SK-N-SH (cell line): ENCODE measurements around the gene MYH6. TPM values are rescaled to one million over a fixed set of nuclear protein-coding genes. Genes with fewer than 3 reads are reported as not detected.

Experiments
- CTCF ChIA-PET: fragments of 300-600, 350-600 bp; formaldehyde crosslinking; extraction: SDS; loops from one replicate; lab custom pipeline; 2021; lab: Yijun Ruan, JAX
- POLR2A ChIA-PET: fragments of 350-600 bp; sonication (Branson Sonifier 250); formaldehyde crosslinking; extraction: SDS; loops from one replicate; lab custom pipeline; 2020; ENCODE audit warnings: antibody characterized with exemption, inconsistent platforms; lab: Yijun Ruan, JAX
- DNase-seq: peaks from one replicate; pipeline ENCODE4 v3.0.0; 2012
- H2AFZ ChIP-seq: fragments of 200-600 bp; sonication (generic); 2 replicates; pipeline ENCODE4 v1.8.1; 2016; ENCODE audit warnings: antibody characterized with exemption, mild to moderate bottlenecking, low read depth
- H3F3A ChIP-seq: fragments of 200-600 bp; sonication (generic); replicated peaks from 2 replicates; pipeline ENCODE3; 2016; ENCODE audit warnings: antibody characterized with exemption, mild to moderate bottlenecking; ENCODE audit not compliant: insufficient read depth
- H3K27ac ChIP-seq, 2 experiments: fragments of 200-500 bp in 1 of 2; fragments of 200-600 bp in 1 of 2; sonication (Bioruptor generic) in 1 of 2; sonication (generic), shearing (Covaris generic) in 1 of 2; 2 replicates each; pipeline versions ENCODE4 v1.5.1 to v1.6.1; 2014 to 2016; ENCODE audit warnings: low read depth in 2 of 2, inconsistent platforms in 1 of 2, low read length in 1 of 2, mild to moderate bottlenecking in 1 of 2, mixed read lengths in 1 of 2
- H3K27me3 ChIP-seq: fragments of 200-600 bp; sonication (generic), shearing (Covaris generic); 2 replicates; pipeline ENCODE4 v1.6.1; 2016; ENCODE audit warnings: mixed run types; ENCODE audit not compliant: insufficient read depth
- H3K36me3 ChIP-seq, 2 experiments: fragments of 200-500 bp in 1 of 2; fragments of 200-600 bp in 1 of 2; sonication (Bioruptor generic) in 1 of 2; sonication (generic) in 1 of 2; replicated peaks in 1 of 2; 2 replicates each; pipeline versions ENCODE3 to v1.5.1; 2014 to 2016; ENCODE audit warnings: low read length in 1 of 2, mild to moderate bottlenecking in 1 of 2; ENCODE audit not compliant: insufficient read depth in 2 of 2, control insufficient read depth in 1 of 2
- H3K4me1 ChIP-seq, 2 experiments: fragments of 200-500 bp in 1 of 2; fragments of 200-600 bp in 1 of 2; sonication (Bioruptor generic) in 1 of 2; sonication (generic), shearing (Covaris generic) in 1 of 2; 2 replicates each; pipeline versions ENCODE4 v1.5.1 to v1.6.1; 2014 to 2016; ENCODE audit warnings: low read depth in 1 of 2, low read length in 1 of 2, mixed run types in 1 of 2; ENCODE audit not compliant: insufficient read depth in 2 of 2, control insufficient read depth in 1 of 2
- H3K4me2 ChIP-seq: fragments of 200-600 bp; sonication (generic), shearing (Covaris generic); 2 replicates; pipeline ENCODE4 v1.6.1; 2017; ENCODE audit warnings: mixed run types
- H3K4me3 ChIP-seq, 2 experiments: fragments of 200-500 bp in 1 of 2; fragments of 200-600 bp in 1 of 2; sonication (Bioruptor generic) in 1 of 2; sonication (generic), shearing (Covaris generic) in 1 of 2; 2 replicates each; pipeline versions ENCODE4 v1.5.1 to v1.8.1; 2014 to 2016; ENCODE audit warnings: low read depth in 2 of 2, inconsistent platforms in 1 of 2, low read length in 1 of 2, mild to moderate bottlenecking in 1 of 2, mixed read lengths in 1 of 2, moderate library complexity in 1 of 2
- H3K79me2 ChIP-seq: fragments of 200-600 bp; sonication (generic); 2 replicates; pipeline ENCODE4 v1.8.1; 2017; ENCODE audit warnings: mild to moderate bottlenecking; ENCODE audit not compliant: insufficient read depth
- H3K9ac ChIP-seq: fragments of 200-600 bp; sonication (generic); 2 replicates; pipeline ENCODE4 v1.6.1; 2017; ENCODE audit warnings: mixed run types
- H3K9me2 ChIP-seq: fragments of 200-600 bp; sonication (generic); 2 replicates; pipeline ENCODE4 v1.6.1; 2017; ENCODE audit warnings: mixed run types
- H3K9me3 ChIP-seq: fragments of 200-600 bp; sonication (generic); 2 replicates; pipeline ENCODE4 v1.6.1; 2017; ENCODE audit warnings: mixed run types, mild to moderate bottlenecking, moderate library complexity
- H4K20me1 ChIP-seq: fragments of 200-600 bp; sonication (generic); 2 replicates; pipeline ENCODE4 v1.6.1; 2017; ENCODE audit warnings: mild to moderate bottlenecking, mixed run types; ENCODE audit not compliant: insufficient read depth
- CHD2 ChIP-seq: fragments of 150-350 bp; IDR thresholded peaks from 2 replicates; pipeline ENCODE4 v1.6.1; 2018; ENCODE audit warnings: low read length; ENCODE audit not compliant: partially characterized antibody
- ELF1 ChIP-seq: IDR thresholded peaks from 2 replicates; pipeline ENCODE4 v1.4.0; 2012
- EZH2phosphoT487 ChIP-seq: fragments of 200-600 bp; sonication (generic); IDR thresholded peaks from 2 replicates; pipeline ENCODE4 v1.6.1; 2017; ENCODE audit warnings: low read depth, mixed run types, mild to moderate bottlenecking, antibody characterized with exemption, moderate library complexity, borderline replicate concordance
- FOSL2 ChIP-seq: IDR thresholded peaks from 2 replicates; pipeline ENCODE4 v1.4.0; 2012; ENCODE audit warnings: low read depth, mild to moderate bottlenecking, moderate library complexity, borderline replicate concordance
- GABPA ChIP-seq: IDR thresholded peaks from 2 replicates; pipeline ENCODE4 v1.4.0; 2012; ENCODE audit warnings: low read depth, mild to moderate bottlenecking
- JUND ChIP-seq: IDR thresholded peaks from 2 replicates; pipeline ENCODE4 v1.4.0; 2012
- NFIC ChIP-seq: IDR thresholded peaks from 2 replicates; pipeline ENCODE4 v1.4.0; 2012; ENCODE audit warnings: borderline replicate concordance
- POLR2AphosphoS5 ChIP-seq: IDR thresholded peaks from 2 replicates; pipeline ENCODE4 v1.6.1; 2012; ENCODE audit warnings: low read depth, low read length
- RAD21 ChIP-seq: IDR thresholded peaks from 2 replicates; pipeline ENCODE4 v1.6.1; 2012; ENCODE audit warnings: mild to moderate bottlenecking, low read length
- RCOR1 ChIP-seq: fragments of 150-350 bp; IDR thresholded peaks from 2 replicates; pipeline ENCODE4 v1.6.1; 2017; ENCODE audit warnings: antibody characterized with exemption, low read length
- RFX5 ChIP-seq: IDR thresholded peaks from 2 replicates; pipeline ENCODE4 v1.6.1; 2012; ENCODE audit warnings: mild to moderate bottlenecking, improper control_type of control experiment, low read length
- RXRA ChIP-seq: IDR thresholded peaks from 2 replicates; pipeline ENCODE4 v1.4.0; 2012; ENCODE audit warnings: low read depth, mild to moderate bottlenecking, borderline replicate concordance
- SIN3A ChIP-seq: IDR thresholded peaks from 2 replicates; pipeline ENCODE4 v1.6.1; 2012; ENCODE audit warnings: low read depth, mild to moderate bottlenecking, low read length, moderate library complexity, borderline replicate concordance
- SMC3 ChIP-seq: IDR thresholded peaks from 2 replicates; pipeline ENCODE4 v1.6.1; 2012; ENCODE audit warnings: low read depth, low read length, improper control_type of control experiment
- TCF12 ChIP-seq: IDR thresholded peaks from 2 replicates; pipeline ENCODE4 v1.4.0; 2012
- YY1 ChIP-seq: IDR thresholded peaks from 2 replicates; pipeline ENCODE4 v1.4.0; 2012; ENCODE audit warnings: low read depth, mild to moderate bottlenecking
- WGBS: methylation state at CpG from one replicate; pipeline ENCODE4 v1.1.6; 2017; ENCODE audit warnings: low lambda C conversion rate; 5-methylcytosine and 5-hydroxymethylcytosine counted together
- polyA plus RNA-seq, 3 experiments: library from polyadenylated mRNA; depleted of rRNA; stranded (reverse); fragments of >200 nt; gene quantifications; 2 replicates each; pipeline ENCODE4 v1.2.3, GENCODE V29; 2012
- TF ChIP-seq, protein P1 (sequence below): IDR thresholded peaks from 2 replicates; pipeline ENCODE4 v1.4.0; 2012; ENCODE audit warnings: low read depth
- TF ChIP-seq, protein P2 (sequence below): fragments of 200-600 bp; sonication (generic); IDR thresholded peaks from 2 replicates; pipeline ENCODE4 v1.6.1; 2017; ENCODE audit warnings: antibody characterized with exemption, mild to moderate bottlenecking, moderate library complexity
- TF ChIP-seq, protein P3 (sequence below): IDR thresholded peaks from 2 replicates; pipeline ENCODE4 v1.4.0; 2012; ENCODE audit warnings: low read depth, borderline replicate concordance

MYH6 gene
- polyA plus RNA-seq, 1 of the 3 experiments (the other 2 are of a cell fraction), result not detected

DNA sequence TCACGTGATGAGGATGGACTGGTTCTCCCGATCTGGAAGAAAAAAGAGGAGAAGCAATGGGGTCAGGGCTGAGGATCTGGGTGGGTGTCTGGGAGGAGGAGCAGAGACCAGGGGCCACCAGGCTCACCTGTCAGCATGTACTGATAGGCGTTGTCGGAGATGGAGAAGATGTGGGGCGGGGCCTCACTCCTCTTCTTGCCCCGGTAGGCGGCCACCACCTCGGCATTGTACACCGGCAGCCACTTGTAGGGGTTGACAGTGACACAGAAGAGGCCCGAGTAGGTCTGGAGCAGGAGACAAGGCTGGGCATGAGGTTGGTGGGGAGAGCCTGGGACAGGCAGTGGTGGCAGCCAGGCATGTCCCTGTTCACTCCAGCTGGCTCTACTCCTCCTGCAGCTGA is 3.0 kb downstream of the MYH6 start:
- Histone ChIP-seq H3K9me3 (no peaks in the 10 kb centered on the region), H4K20me1 (no peaks in the 10 kb centered on the region), H3K36me3 (no peaks in the 10 kb centered on the region), H3K9me2 (no peaks in the 10 kb centered on the region), H3K27me3 (peaks cover 35% of the 10 kb centered on the region), H3F3A (no peaks in the 10 kb centered on the region), H2AFZ (no peak overlapping the region), H3K79me2 (no peaks in the 10 kb centered on the region), H3K4me3 (no peak overlapping the region), H3K9ac (no peak overlapping the region), H3K4me2 (no peak overlapping the region), H3K27ac (no peak overlapping the region), H3K4me1 (peaks cover 0 to 8% of the 10 kb centered on the region in 2 experiments; a peak in 1 of 4 replicates)
- CTCF ChIA-PET, result interaction anchor here (2.9 kb wide), 1 partner anchor 25 kb away, joined by 8 read pairs; no protein-coding TSS in a partner anchor
- DNase-seq, result no peak
- no peak for TF ChIP-seq ELF1
- TF ChIP-seq NFIC, result no peak
- no peak for TF ChIP-seq YY1
- no peak for TF ChIP-seq POLR2AphosphoS5
- no peak for TF ChIP-seq RCOR1
- WGBS, result 19% methylated on average over 10 of the region's 10 CpGs
- POLR2A ChIA-PET, result interaction anchor here (0.6 kb wide), 1 partner anchor 19 kb away, joined by 3 read pairs; no protein-coding TSS in a partner anchor

- no peak for DNase-seq
- no peaks in the 10 kb centered on the region for H3F3A ChIP-seq
- H3K4me1 ChIP-seq, result peaks cover 0 to 3% of the 10 kb centered on the region in 2 experiments; a peak in 1 of 4 replicates
- no peak overlapping the region for H3K4me2 ChIP-seq
- H3K27me3 ChIP-seq, result peaks cover 35% of the 10 kb centered on the region
- no peaks in the 10 kb centered on the region for H3K9me2 ChIP-seq
- H3K9ac ChIP-seq, result no peak overlapping the region
- ChIA-PET POLR2A (interaction anchor here (0.6 kb wide), 1 partner anchor 20 kb away, joined by 3 read pairs; no protein-coding TSS in a partner anchor), CTCF (interaction anchor here (2.9 kb wide), 1 partner anchor 25 kb away, joined by 8 read pairs; no protein-coding TSS in a partner anchor)
- H2AFZ ChIP-seq, result no peak overlapping the region
- TF ChIP-seq, protein P1, sequence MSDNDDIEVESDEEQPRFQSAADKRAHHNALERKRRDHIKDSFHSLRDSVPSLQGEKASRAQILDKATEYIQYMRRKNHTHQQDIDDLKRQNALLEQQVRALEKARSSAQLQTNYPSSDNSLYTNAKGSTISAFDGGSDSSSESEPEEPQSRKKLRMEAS, result no peak
- TF ChIP-seq, protein P2, sequence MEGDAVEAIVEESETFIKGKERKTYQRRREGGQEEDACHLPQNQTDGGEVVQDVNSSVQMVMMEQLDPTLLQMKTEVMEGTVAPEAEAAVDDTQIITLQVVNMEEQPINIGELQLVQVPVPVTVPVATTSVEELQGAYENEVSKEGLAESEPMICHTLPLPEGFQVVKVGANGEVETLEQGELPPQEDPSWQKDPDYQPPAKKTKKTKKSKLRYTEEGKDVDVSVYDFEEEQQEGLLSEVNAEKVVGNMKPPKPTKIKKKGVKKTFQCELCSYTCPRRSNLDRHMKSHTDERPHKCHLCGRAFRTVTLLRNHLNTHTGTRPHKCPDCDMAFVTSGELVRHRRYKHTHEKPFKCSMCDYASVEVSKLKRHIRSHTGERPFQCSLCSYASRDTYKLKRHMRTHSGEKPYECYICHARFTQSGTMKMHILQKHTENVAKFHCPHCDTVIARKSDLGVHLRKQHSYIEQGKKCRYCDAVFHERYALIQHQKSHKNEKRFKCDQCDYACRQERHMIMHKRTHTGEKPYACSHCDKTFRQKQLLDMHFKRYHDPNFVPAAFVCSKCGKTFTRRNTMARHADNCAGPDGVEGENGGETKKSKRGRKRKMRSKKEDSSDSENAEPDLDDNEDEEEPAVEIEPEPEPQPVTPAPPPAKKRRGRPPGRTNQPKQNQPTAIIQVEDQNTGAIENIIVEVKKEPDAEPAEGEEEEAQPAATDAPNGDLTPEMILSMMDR, result no peak
- TF ChIP-seq SMC3 (no peak), RAD21 (no peak), TCF12 (no peak), FOSL2 (no peak), JUND (no peak), RCOR1 (no peak), POLR2AphosphoS5 (no peak), RFX5 (no peak), SIN3A (no peak), CHD2 (no peak), EZH2phosphoT487 (no peak), RXRA (no peak), YY1 (no peak), ELF1 (no peak), GABPA (no peak)
- TF ChIP-seq, protein P3, sequence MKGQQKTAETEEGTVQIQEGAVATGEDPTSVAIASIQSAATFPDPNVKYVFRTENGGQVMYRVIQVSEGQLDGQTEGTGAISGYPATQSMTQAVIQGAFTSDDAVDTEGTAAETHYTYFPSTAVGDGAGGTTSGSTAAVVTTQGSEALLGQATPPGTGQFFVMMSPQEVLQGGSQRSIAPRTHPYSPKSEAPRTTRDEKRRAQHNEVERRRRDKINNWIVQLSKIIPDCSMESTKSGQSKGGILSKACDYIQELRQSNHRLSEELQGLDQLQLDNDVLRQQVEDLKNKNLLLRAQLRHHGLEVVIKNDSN, result no peak
- no peaks in the 10 kb centered on the region for H3K36me3 ChIP-seq
- H4K20me1 ChIP-seq, result no peaks in the 10 kb centered on the region
- no peak overlapping the region for H3K4me3 ChIP-seq
- H3K9me3 ChIP-seq, result no peaks in the 10 kb centered on the region
- H3K79me2 ChIP-seq, result no peaks in the 10 kb centered on the region
- 60% methylated on average over 8 of the region's 14 CpGs for WGBS
- no peak overlapping the region for H3K27ac ChIP-seq
Observed at GRCh38 chr14:23404331-23404900, 3.7 kb downstream of the MYH6 start.
